ENCODE measurements around the gene ALPL.

ALPL gene

DNA sequence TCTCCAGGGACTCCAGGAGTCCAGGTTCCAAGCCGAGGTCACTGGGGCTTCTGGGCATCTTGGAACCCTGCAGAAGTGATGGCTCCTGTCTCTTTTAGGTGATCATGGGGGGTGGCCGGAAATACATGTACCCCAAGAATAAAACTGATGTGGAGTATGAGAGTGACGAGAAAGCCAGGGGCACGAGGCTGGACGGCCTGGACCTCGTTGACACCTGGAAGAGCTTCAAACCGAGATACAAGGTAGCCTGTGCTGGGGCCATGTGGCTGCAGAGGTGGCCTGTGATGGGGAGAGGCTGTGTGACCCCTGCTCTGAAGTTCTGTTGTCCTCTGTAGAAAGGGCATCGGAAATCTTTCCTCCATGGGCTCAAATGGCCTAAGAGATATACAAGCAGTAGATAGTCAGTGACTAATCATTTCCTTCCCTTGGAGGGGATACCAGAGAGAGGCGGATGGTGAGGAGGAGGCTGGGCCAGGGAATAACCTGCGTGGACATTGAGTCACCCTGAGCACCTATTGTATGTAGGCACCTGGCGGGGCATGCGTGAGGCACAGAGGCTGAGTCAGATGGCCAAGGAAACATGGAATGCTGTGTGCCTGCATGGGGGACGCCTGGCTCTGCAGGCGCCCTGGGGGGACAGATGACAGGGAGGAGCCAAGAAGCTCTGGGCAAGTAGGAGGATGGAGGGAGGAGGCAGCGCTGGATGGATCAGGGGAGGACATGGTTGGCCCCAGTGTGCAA lies 59.0 kb downstream of the ALPL start:
- H3K9me3 Mint-ChIP-seq = no peaks in the 10 kb centered on the region
- no peak overlapping the region for H3K27ac Mint-ChIP-seq
- no peaks in the 10 kb centered on the region for H3K36me3 Mint-ChIP-seq (ENCODE audit: low read depth)
- no peaks in the 10 kb centered on the region for H3K27me3 Mint-ChIP-seq (ENCODE audit: low read depth)
- no peak overlapping the region for H3K4me3 Mint-ChIP-seq
- DNase-seq (ENCODE audit: low spot score) = no peak
- H3K4me1 Mint-ChIP-seq (ENCODE audit: low read depth) = no peaks in the 10 kb centered on the region

DNA sequence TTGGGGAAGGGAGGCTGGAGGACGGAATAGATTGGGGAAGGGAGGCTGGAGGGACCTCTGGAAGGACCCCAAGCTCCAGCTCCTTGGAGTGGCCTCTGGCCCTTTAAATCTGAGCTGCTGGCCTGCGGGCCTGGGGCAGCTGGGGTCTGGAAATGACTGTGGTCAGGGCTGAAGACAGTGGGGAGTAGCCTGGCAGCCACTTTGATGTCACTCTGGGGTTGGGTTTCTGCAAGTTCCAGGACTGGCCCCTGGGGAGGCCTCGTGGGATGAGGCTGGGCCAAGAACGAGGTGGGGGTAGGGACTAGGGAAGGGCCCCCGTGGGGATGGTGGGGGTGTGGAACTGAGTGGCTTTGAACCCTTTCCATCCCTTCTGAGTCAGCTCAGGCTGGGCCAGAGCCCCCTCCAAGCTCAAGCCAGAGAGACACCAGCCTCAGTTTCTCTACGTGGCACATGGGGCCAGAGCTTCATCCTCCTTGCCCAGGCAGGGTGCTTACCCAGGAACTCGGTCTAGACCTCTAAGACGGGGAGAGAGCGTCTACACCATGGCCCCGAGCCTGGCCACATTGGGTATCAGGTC lies 59.7 kb downstream of the ALPL start:
- DNase-seq (ENCODE audit: low spot score) = no peak
- no peaks in the 10 kb centered on the region for H3K9me3 Mint-ChIP-seq
- H3K27ac Mint-ChIP-seq = no peak overlapping the region
- H3K4me1 Mint-ChIP-seq (ENCODE audit: low read depth) = no peaks in the 10 kb centered on the region
- H3K27me3 Mint-ChIP-seq (ENCODE audit: low read depth) = no peaks in the 10 kb centered on the region
- no peaks in the 10 kb centered on the region for H3K36me3 Mint-ChIP-seq (ENCODE audit: low read depth)
- H3K4me3 Mint-ChIP-seq = no peak overlapping the region

DNA sequence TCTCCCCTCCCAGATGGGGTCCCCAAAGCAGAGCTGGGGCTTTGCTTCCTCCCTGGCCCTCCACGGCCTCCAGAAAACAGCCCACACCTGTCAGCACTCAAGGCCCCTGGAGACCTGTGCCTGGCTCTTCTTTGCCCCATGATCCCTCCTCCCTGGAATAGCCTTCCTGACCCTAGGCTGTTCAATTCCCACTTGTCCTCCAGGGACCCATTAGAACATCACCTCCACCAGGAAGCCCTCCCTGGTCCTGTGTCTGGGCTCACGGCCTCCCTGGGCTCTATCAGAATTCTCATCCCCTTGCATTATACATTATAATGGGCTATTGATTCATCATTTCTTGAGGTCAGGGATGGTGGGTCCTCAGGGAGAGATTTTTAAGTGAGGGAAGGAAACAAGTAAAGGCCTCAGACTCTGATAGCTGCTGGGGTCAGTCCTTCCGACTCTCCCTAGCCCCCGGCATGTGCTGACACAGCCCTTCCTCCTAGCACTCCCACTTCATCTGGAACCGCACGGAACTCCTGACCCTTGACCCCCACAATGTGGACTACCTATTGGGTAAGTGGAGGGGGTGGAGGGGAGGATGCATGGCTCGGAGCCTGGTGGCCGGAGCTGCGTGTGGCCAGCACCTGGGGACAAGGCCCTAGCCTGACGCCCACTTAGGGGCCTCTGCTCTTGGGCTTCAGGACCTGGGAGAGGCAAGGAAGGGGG lies 60.8 kb downstream of the ALPL start:
- Mint-ChIP-seq H3K27me3 (ENCODE audit: low read depth) (peaks cover 4% of the 10 kb centered on the region), H3K9me3 (no peaks in the 10 kb centered on the region), H3K4me1 (ENCODE audit: low read depth) (no peaks in the 10 kb centered on the region), H3K4me3 (no peak overlapping the region), H3K36me3 (ENCODE audit: low read depth) (no peaks in the 10 kb centered on the region), H3K27ac (no peak overlapping the region)
- DNase-seq (ENCODE audit: low spot score) = no peak

DNA sequence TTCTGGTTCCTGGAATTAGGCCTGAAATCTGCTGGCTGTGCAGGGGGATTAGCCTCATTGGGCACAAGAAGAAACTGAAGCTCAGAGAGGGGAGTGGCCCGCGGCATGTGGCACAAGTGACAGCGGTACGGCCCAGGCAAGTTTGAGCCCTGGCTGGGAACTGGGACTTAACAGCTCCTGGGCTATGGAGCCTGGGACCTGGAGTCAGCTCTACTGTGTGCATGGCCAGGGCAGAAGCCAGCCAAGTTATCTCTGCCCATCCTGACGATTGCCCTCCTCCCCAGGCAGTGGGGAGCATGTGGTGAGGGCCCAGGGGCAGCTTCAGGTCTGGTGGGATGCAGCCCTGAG lies 61.3 kb downstream of the ALPL start:
- Mint-ChIP-seq H3K4me1 (ENCODE audit: low read depth) (no peaks in the 10 kb centered on the region), H3K9me3 (no peaks in the 10 kb centered on the region), H3K27ac (no peak overlapping the region), H3K27me3 (ENCODE audit: low read depth) (peaks cover 4% of the 10 kb centered on the region), H3K36me3 (ENCODE audit: low read depth) (no peaks in the 10 kb centered on the region), H3K4me3 (no peak overlapping the region)
- no peak for DNase-seq (ENCODE audit: low spot score)

DNA sequence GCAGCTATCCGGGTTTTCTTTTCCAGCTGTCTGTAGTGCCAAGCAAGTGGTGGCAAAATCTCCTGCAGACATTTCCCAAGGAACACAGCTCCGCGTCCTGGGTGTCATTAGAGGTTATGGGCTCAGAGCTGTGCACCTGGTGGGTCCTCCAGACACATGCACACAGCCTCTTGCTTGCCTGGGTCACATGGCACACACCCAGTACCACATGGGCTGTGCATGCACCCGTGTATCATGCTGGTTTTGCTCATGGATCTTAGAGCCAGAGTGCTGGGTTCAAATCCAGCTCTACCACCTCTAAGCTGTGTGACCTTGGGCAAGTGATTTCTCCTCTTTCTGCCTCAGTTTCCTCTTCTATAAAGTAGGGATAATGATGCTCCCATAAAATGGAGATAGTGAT lies 61.7 kb downstream of the ALPL start:
- DNase-seq (ENCODE audit: low spot score) = no peak
- Mint-ChIP-seq H3K9me3 (no peaks in the 10 kb centered on the region), H3K4me1 (ENCODE audit: low read depth) (no peaks in the 10 kb centered on the region), H3K36me3 (ENCODE audit: low read depth) (no peaks in the 10 kb centered on the region), H3K27me3 (ENCODE audit: low read depth) (peaks cover 4% of the 10 kb centered on the region), H3K4me3 (no peak overlapping the region), H3K27ac (no peak overlapping the region)

DNA sequence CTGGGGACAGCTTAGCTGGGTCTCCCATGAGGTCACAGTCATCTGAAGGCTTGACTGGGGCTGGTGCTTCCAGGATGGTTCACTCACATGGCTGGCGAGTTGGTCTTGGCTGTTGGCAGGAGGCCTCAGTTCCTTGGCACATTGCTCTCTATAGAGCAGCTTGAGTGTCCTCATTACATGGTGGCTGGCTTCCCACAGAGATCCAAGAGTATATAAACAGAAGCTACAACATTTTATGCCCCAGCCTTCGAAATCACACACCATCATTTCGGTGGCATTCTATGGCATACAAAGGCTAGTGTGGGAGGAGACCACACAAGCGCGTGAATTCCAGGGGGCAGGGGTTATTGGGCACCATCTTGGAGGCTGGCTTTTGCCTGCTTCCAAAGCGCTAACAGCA lies 63.0 kb downstream of the ALPL start:
- Mint-ChIP-seq H3K4me1 (ENCODE audit: low read depth) (no peaks in the 10 kb centered on the region), H3K4me3 (no peak overlapping the region)

DNA sequence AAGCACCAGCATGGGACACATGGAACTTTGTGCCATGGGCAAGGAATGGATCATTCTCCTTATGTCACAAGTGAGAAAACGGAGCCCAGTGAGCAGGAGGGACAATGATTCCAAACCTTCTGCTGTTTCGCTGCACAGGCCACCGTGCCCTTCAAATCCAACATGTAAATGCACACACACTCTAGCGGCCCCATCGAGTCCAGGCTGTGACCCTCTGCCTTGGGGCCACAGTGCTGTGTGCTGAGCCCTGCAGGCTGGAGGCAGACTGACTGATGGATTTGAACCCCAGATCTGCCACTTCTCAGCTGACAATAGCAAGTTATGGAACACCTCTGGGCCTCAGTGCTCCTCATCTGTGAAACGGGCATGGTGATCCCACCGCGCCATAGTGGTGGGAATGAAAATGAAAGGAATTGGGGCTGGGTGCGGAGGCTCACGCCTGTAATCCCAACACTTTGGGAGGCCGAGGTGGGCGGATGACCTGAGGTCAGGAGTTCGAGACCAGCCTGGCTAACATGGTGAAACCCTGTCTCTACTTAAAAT lies 63.6 kb downstream of the ALPL start:
- H3K4me1 Mint-ChIP-seq (ENCODE audit: low read depth) = no peaks in the 10 kb centered on the region
- no peak overlapping the region for H3K27ac Mint-ChIP-seq
- H3K27me3 Mint-ChIP-seq (ENCODE audit: low read depth) = peaks cover 4% of the 10 kb centered on the region
- H3K36me3 Mint-ChIP-seq (ENCODE audit: low read depth) = no peaks in the 10 kb centered on the region
- no peak overlapping the region for H3K4me3 Mint-ChIP-seq
- no peak for DNase-seq (ENCODE audit: low spot score)
- no peaks in the 10 kb centered on the region for H3K9me3 Mint-ChIP-seq

More for the DNA sequence above, 63.0 kb downstream of the ALPL start:
- no peak for DNase-seq (ENCODE audit: low spot score)
- Mint-ChIP-seq H3K9me3 (no peaks in the 10 kb centered on the region), H3K27ac (no peak overlapping the region), H3K36me3 (ENCODE audit: low read depth) (no peaks in the 10 kb centered on the region), H3K27me3 (ENCODE audit: low read depth) (peaks cover 4% of the 10 kb centered on the region)

DNA sequence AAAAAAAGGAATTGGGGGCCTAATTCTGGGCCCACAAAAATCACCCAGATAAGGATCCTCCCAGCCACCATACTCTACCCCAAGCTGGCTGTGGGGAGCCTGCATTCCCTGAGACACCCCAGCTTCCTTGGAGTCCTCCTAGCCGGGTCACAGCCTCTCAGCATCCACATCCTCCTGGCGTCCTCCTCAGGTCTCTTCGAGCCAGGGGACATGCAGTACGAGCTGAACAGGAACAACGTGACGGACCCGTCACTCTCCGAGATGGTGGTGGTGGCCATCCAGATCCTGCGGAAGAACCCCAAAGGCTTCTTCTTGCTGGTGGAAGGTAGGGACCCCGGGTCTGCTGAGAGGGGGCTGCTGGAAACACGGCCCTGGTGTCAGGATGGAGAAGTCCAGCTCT lies 64.3 kb downstream of the ALPL start:
- no peak overlapping the region for H3K27ac Mint-ChIP-seq
- no peak overlapping the region for H3K4me3 Mint-ChIP-seq
- no peaks in the 10 kb centered on the region for H3K4me1 Mint-ChIP-seq (ENCODE audit: low read depth)
- no peaks in the 10 kb centered on the region for H3K36me3 Mint-ChIP-seq (ENCODE audit: low read depth)
- DNase-seq (ENCODE audit: low spot score) = no peak
- no peaks in the 10 kb centered on the region for H3K9me3 Mint-ChIP-seq
- H3K27me3 Mint-ChIP-seq (ENCODE audit: low read depth) = peaks cover 4% of the 10 kb centered on the region

DNA sequence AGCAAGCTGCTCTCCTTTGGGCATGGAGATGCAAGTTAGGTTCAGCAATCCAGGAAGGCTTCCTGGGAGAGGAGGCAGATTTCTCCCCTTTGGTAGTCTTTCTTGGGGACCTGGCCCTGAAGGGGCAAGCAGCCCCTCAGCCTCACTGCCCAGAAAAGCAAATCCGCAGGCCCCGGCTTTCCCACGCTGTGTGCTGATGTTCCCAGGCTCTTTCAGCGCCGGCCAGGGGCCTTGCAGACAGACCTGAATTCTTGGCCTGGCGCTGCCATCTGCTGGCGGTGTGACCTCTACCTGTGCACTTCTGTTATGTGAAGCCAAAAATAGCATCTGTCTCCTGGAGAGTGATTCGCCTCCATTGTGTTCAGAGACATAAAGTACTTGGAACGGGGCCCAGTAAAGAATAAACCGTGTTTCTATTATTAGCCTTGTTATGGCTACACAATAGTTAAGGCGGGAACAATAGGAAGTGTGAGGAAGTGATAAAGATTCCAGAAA lies 64.8 kb downstream of the ALPL start:
- no peak for DNase-seq (ENCODE audit: low spot score)
- H3K27ac Mint-ChIP-seq = no peak overlapping the region

DNA sequence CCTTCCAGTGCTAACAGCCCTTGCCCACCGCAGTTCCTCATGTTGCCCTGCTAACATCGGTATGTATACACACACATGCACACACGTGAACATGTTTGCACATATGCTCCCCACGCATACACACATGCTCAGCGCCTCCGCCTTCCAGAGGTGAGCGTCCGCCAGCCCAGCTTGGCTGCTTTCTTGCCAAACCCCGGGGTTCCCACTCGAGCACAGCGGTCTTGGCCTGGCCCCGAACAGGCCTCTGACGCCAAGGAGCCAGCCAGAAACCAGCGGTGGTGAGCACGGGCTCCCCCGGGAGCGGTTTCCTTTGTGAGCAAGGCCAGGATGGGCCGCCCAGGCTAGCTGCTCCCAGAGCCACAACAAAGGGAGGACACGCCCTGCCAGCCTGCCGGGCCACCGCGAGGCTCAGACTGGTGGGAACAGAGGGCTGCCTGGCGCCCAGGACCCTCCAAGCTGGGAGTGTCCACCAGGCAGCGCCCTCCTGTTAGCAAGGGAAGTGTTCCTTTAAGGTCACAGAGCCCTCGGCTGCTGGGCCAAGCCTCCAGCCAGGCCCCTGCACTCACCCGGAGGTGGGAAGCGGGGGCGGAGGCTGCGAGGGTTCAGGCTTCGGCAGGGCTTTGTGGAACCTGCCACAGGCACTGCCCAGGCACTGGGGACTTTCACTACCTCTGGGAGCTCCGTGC lies 65.4 kb downstream of the ALPL start:
- no peak overlapping the region for H3K27ac Mint-ChIP-seq
- H3K4me1 Mint-ChIP-seq (ENCODE audit: low read depth) = no peaks in the 10 kb centered on the region
- H3K36me3 Mint-ChIP-seq (ENCODE audit: low read depth) = no peaks in the 10 kb centered on the region
- H3K9me3 Mint-ChIP-seq = no peaks in the 10 kb centered on the region
- H3K27me3 Mint-ChIP-seq (ENCODE audit: low read depth) = peaks cover 4% of the 10 kb centered on the region
- no peak overlapping the region for H3K4me3 Mint-ChIP-seq
- DNase-seq (ENCODE audit: low spot score) = no peak

More for the DNA sequence above, 64.8 kb downstream of the ALPL start:
- Mint-ChIP-seq H3K27me3 (ENCODE audit: low read depth) (peaks cover 4% of the 10 kb centered on the region), H3K36me3 (ENCODE audit: low read depth) (no peaks in the 10 kb centered on the region), H3K4me1 (ENCODE audit: low read depth) (no peaks in the 10 kb centered on the region), H3K4me3 (no peak overlapping the region), H3K9me3 (no peaks in the 10 kb centered on the region)

DNA sequence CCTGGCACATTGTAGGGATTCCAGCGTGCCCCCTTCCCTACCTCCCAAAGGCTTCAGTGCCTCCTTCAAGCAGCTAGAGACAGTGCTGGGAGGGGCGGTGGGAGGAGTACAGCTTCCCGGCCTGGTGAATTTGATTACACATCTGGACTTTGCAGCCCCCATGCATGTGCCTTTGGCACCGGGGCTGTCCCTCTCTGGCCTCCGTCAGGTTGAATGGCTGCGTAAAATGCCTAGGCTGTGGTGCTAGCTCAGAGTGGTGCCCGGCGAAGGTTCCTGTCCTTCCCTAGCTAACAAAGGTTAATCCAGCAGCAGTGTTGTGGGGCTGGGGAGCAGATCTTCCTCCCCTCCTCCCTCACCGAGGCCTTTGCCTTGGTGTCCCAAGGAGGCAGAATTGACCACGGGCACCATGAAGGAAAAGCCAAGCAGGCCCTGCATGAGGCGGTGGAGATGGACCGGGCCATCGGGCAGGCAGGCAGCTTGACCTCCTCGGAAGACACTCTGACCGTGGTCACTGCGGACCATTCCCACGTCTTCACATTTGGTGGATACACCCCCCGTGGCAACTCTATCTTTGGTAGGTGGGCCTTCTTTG lies 66.2 kb downstream of the ALPL start:
- H3K4me3 Mint-ChIP-seq = no peak overlapping the region
- no peaks in the 10 kb centered on the region for H3K4me1 Mint-ChIP-seq (ENCODE audit: low read depth)
- peaks cover 4% of the 10 kb centered on the region for H3K27me3 Mint-ChIP-seq (ENCODE audit: low read depth)
- DNase-seq (ENCODE audit: low spot score) = no peak
- no peaks in the 10 kb centered on the region for H3K9me3 Mint-ChIP-seq
- H3K27ac Mint-ChIP-seq = no peak overlapping the region
- H3K36me3 Mint-ChIP-seq (ENCODE audit: low read depth) = no peaks in the 10 kb centered on the region

DNA sequence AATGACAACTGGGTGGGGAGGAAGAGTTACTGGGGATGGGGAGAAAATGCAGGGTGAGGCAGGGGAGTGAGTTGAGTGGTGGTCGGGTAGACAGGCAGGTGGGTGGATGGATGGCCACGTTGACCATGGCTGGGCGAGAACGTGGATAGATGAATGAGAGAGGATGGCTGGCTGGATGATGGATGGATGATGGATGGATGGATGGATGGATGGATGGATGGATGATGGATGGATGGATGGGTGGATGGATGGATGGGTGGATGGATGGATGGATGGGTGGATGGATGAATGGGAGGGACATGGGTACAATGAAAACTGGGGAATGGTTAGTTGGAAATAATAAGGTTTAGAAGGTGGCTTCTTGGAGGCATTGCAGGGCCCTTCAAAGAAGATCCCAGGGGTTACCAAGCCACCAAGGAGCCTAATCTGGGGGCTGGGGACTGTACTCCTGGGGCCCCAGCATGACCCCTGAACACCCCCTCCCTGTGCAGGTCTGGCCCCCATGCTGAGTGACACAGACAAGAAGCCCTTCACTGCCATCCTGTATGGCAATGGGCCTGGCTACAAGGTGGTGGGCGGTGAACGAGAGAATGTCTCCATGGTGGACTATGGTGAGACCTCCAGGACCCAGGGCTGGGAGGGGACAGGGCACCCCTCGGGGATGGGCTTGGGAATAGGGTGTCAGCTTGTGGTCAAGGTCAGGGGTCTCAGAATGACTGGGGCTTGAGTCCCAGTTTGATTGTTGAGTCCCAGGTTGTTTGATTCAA lies 67.0 kb downstream of the ALPL start:
- H3K27me3 Mint-ChIP-seq (ENCODE audit: low read depth) = peaks cover 4% of the 10 kb centered on the region
- H3K4me3 Mint-ChIP-seq = no peak overlapping the region
- no peaks in the 10 kb centered on the region for H3K4me1 Mint-ChIP-seq (ENCODE audit: low read depth)
- no peaks in the 10 kb centered on the region for H3K9me3 Mint-ChIP-seq
- H3K36me3 Mint-ChIP-seq (ENCODE audit: low read depth) = no peaks in the 10 kb centered on the region
- H3K27ac Mint-ChIP-seq = no peak overlapping the region
- DNase-seq (ENCODE audit: low spot score) = no peak

DNA sequence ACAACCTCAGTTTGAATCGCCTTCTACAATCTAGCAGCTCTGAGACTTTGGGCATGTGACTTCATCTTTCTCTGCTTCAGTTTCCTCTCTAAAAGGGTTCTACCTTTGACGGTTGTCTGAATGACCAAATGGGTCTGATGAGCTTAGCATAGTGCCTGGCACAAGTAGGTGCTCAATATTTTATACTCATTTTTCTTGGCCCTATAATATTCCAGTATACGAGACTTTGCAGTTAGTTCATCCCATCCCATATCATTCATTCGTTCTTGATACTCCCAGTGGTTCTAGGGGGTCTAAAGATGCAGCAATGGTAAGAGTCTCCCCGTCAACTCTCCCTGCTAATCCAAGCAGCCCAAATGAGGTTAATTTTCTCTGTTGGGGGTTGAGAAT lies 67.6 kb downstream of the ALPL start:
- Mint-ChIP-seq H3K36me3 (ENCODE audit: low read depth) (no peaks in the 10 kb centered on the region), H3K4me1 (ENCODE audit: low read depth) (no peaks in the 10 kb centered on the region), H3K27ac (no peak overlapping the region), H3K27me3 (ENCODE audit: low read depth) (peaks cover 4% of the 10 kb centered on the region), H3K4me3 (no peak overlapping the region), H3K9me3 (no peaks in the 10 kb centered on the region)
- DNase-seq (ENCODE audit: low spot score) = no peak

Measured in T-helper 2 cell treated with Interferon-gamma antibody and Interleukin-4, amounts not matched to agents 5 μg/mL and 100 μg/mL, for 36 hours (primary cell).